T47D (cell line): ENCODE measurements around the gene NAB1.

Source experiments
- DNase-seq, 2 experiments: peaks; one replicate each; pipeline versions ENCODE4 v3.0.0 to v3.0.0-alpha.2; 2011 to 2012; ENCODE audit warnings: low read depth in 1 of 2, low spot score in 1 of 2
- JUND ChIP-seq: IDR thresholded peaks from 2 replicates; pipeline ENCODE4 v1.6.1; 2012; ENCODE audit warnings: low read depth
- in situ Hi-C: cut with HindIII; loops from 2 replicates; pipeline ENCODE4 v1.10.0; 2016; ENCODE audit warnings: low sequenced_read_pairs, low pct_unique_long_range_greater_than_20kb

NAB1 gene

DNA sequence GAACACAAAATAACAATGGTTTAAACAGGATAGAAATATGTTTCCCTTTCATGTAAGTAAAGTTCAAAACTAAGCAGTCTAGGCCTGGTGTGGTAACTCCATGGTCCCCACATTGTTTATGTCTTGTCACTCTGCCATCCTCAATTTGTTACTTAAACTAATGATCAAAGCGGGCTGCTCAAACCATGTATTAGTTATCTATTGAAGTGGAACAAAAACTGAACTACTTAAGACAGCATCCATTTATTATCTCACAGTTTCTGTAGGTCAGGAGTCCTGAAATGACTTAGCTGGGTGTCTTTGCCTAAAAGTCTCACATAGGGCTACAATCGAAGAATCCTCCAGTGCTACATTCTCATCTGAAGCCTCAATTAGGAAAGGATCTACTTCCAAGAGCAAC, 91.6 kb downstream of the NAB1 start:
- DNase-seq, result no peak
- in situ Hi-C loops, result no loop called here
- no peak for TF ChIP-seq JUND
